BJ (cell line): ENCODE data around the gene NCR3LG1. TPM values are rescaled to one million over a fixed set of nuclear protein-coding genes. Genes with fewer than 3 reads are reported as not detected.

Source experiments
- CTCF ChIA-PET: fragments of 350-600 bp; formaldehyde crosslinking; extraction: SDS; loops from one replicate; lab custom pipeline; 2021; ENCODE audit warnings: antibody characterized with exemption, inconsistent platforms; lab: Yijun Ruan, JAX
- POLR2A ChIA-PET: fragments of 300-600 bp; sonication (Branson Sonifier 250); formaldehyde crosslinking; extraction: SDS; loops from one replicate; lab custom pipeline; 2021; ENCODE audit warnings: antibody characterized with exemption; lab: Charles Lee
- DNase-seq: peaks from one replicate; pipeline ENCODE4 v3.0.0-alpha.2; 2011; ENCODE audit warnings: low read depth
- H3K27me3 ChIP-seq: 2 replicates; pipeline ENCODE4 v1.6.0; 2011; ENCODE audit warnings: low read length; ENCODE audit not compliant: control insufficient read depth, insufficient read depth
- H3K36me3 ChIP-seq: 2 replicates; pipeline ENCODE4 v1.5.1; 2011; ENCODE audit warnings: low read length; ENCODE audit not compliant: control insufficient read depth, insufficient read depth
- H3K4me3 ChIP-seq: 2 replicates; pipeline ENCODE4 v1.5.1; 2011; ENCODE audit warnings: low read depth, mild to moderate bottlenecking, control low read depth, low read length
- CTCF ChIP-seq: IDR thresholded peaks from 2 replicates; pipeline ENCODE4 v1.5.1; 2011; ENCODE audit warnings: low read depth, mild to moderate bottlenecking, control low read depth, inconsistent platforms, low read length, moderate library complexity; ENCODE audit not compliant: insufficient read depth
- polyA plus RNA-seq: library from polyadenylated mRNA; depleted of rRNA; stranded (reverse); fragments of >200 nt; gene quantifications from 2 replicates; pipeline ENCODE4 v1.2.3, GENCODE V29; 2011

The NCR3LG1 gene
- polyA plus RNA-seq, 1 experiment, result 1.5 TPM

GRCh38 chr11:17369684-17370243, 18.2 kb downstream of the NCR3LG1 start:
- no peaks in the 10 kb centered on the region for H3K27me3 ChIP-seq
- POLR2A ChIA-PET, result no interaction called here
- CTCF ChIA-PET, result interaction anchor here (1.0 to 3.0 kb wide), 3 partner anchors 10 to 16 kb away, joined by 4 to 16 read pairs (median 6); no protein-coding TSS in a partner anchor
- H3K36me3 ChIP-seq, result peaks cover 12% of the 10 kb centered on the region
- no peak overlapping the region for H3K4me3 ChIP-seq
- no peak for TF ChIP-seq CTCF
- no peak for DNase-seq

GRCh38 chr11:17371614-17372013, 20.0 kb downstream of the NCR3LG1 start:
- ChIA-PET POLR2A (no interaction called here), CTCF (no interaction called here)
- no peak overlapping the region for H3K4me3 ChIP-seq
- H3K36me3 ChIP-seq, result peaks cover 12% of the 10 kb centered on the region
- DNase-seq, result no peak
- TF ChIP-seq CTCF, result no peak
- no peaks in the 10 kb centered on the region for H3K27me3 ChIP-seq

GRCh38 chr11:17375547-17375946, 23.9 kb downstream of the NCR3LG1 start:
- no peaks in the 10 kb centered on the region for H3K27me3 ChIP-seq
- peaks cover 6% of the 10 kb centered on the region for H3K36me3 ChIP-seq
- H3K4me3 ChIP-seq, result no peak overlapping the region
- POLR2A ChIA-PET, result no interaction called here
- TF ChIP-seq CTCF, result no peak
- CTCF ChIA-PET, result interaction anchor here (0.9 to 2.2 kb wide), 5 partner anchors 9 to 145 kb away, joined by 3 to 27 read pairs (median 3); partner anchors contain the start of gene KCNJ11
- DNase-seq, result no peak

GRCh38 chr11:17376493-17376892, 24.9 kb downstream of the NCR3LG1 start:
- no peak for TF ChIP-seq CTCF
- Histone ChIP-seq H3K27me3 (no peaks in the 10 kb centered on the region), H3K4me3 (no peak overlapping the region), H3K36me3 (peaks cover 6% of the 10 kb centered on the region)
- ChIA-PET POLR2A (no interaction called here), CTCF (interaction anchor here (0.5 to 1.2 kb wide), 3 partner anchors 9 to 146 kb away, joined by 3 read pairs; no protein-coding TSS in a partner anchor)
- no peak for DNase-seq

- no peak for TF ChIP-seq CTCF
- CTCF ChIA-PET, result interaction anchor here (0.6 to 7.9 kb wide), 4 partner anchors 17 to 449 kb away, joined by 3 to 66 read pairs (median 4); no protein-coding TSS in a partner anchor
- no peaks in the 10 kb centered on the region for H3K36me3 ChIP-seq
- H3K27me3 ChIP-seq, result no peaks in the 10 kb centered on the region
- H3K4me3 ChIP-seq, result no peak overlapping the region
- DNase-seq, result no peak
- POLR2A ChIA-PET, result no interaction called here
Measured at GRCh38 chr11:17378655-17379054, 27.1 kb downstream of the NCR3LG1 start.
